Liver (tissue), 9 donors: Measurements from ENCODE around the gene RPS10. TPM values are rescaled to one million over a fixed set of nuclear protein-coding genes. Genes with fewer than 3 reads are reported as not detected.

Experiments
- DNase-seq: peaks from one replicate; pipeline ENCODE4 v3.0.0-alpha.2; 2017; ENCODE audit warnings: low spot score
- H3K27ac ChIP-seq, 2 donors: one replicate each; pipeline ENCODE4 v1.7.0; 2013; ENCODE audit warnings: inconsistent platforms in 2 of 2, low read length in 2 of 2, control low read depth in 1 of 2, low read depth in 1 of 2, mild to moderate bottlenecking in 1 of 2
- H3K27me3 ChIP-seq, 4 donors: one replicate each; pipeline versions ENCODE4 v1.6.1 to v1.7.0; 2013; ENCODE audit warnings: low read length in 3 of 4, inconsistent platforms in 1 of 4, mild to moderate bottlenecking in 1 of 4, moderate library complexity in 1 of 4; ENCODE audit not compliant: control insufficient read depth in 4 of 4, insufficient read depth in 4 of 4
- H3K36me3 ChIP-seq, 4 donors: one replicate each; pipeline versions ENCODE4 v1.6.1 to v1.7.0; 2013; ENCODE audit warnings: low read length in 3 of 4, mild to moderate bottlenecking in 3 of 4, low read depth in 1 of 4, moderate library complexity in 1 of 4; ENCODE audit not compliant: control insufficient read depth in 4 of 4, insufficient read depth in 3 of 4
- H3K4me1 ChIP-seq, 4 donors: one replicate each; pipeline versions ENCODE4 v1.6.1 to v1.7.0; 2013; ENCODE audit warnings: low read length in 3 of 4, mild to moderate bottlenecking in 3 of 4, moderate library complexity in 1 of 4; ENCODE audit not compliant: control insufficient read depth in 4 of 4, insufficient read depth in 4 of 4
- H3K4me3 ChIP-seq, 3 donors: one replicate each; pipeline versions ENCODE4 v1.6.1 to v1.7.0; 2013; ENCODE audit warnings: low read length in 3 of 3, control low read depth in 1 of 3, low read depth in 1 of 3, mild to moderate bottlenecking in 1 of 3
- H3K9ac ChIP-seq, 2 donors: one replicate each; pipeline ENCODE4 v1.7.0; 2013; ENCODE audit warnings: low read length in 2 of 2, mild to moderate bottlenecking in 2 of 2, moderate library complexity in 2 of 2, control low read depth in 1 of 2, low read depth in 1 of 2
- H3K9me3 ChIP-seq, 4 donors: one replicate each; pipeline versions ENCODE4 v1.6.1 to v1.7.0; 2013; ENCODE audit warnings: low read length in 3 of 4; ENCODE audit not compliant: control insufficient read depth in 4 of 4
- EGR1 ChIP-seq, 2 donors: IDR thresholded peaks; 2 replicates each; pipeline ENCODE4 v1.6.1; 2016 to 2018; ENCODE audit warnings: antibody characterized with exemption in 2 of 2, low read depth in 2 of 2
- FOXA1 ChIP-seq: IDR thresholded peaks from 2 replicates; pipeline ENCODE4 v1.6.1; 2016; ENCODE audit warnings: antibody characterized with exemption
- FOXA2 ChIP-seq: IDR thresholded peaks from 2 replicates; pipeline ENCODE4 v1.6.1; 2016; ENCODE audit warnings: antibody characterized with exemption
- GABPA ChIP-seq, 2 donors: IDR thresholded peaks in 1 of 2; conservative IDR thresholded peaks in 1 of 2; 2 replicates each; pipeline ENCODE4 v1.6.1; 2016; ENCODE audit warnings: antibody characterized with exemption in 2 of 2, mild to moderate bottlenecking in 1 of 2, moderate library complexity in 1 of 2
- HNF4A ChIP-seq, 2 donors: conservative IDR thresholded peaks; 2 replicates each; pipeline ENCODE4 v1.6.1; 2016; ENCODE audit warnings: antibody characterized with exemption in 2 of 2, mild to moderate bottlenecking in 2 of 2
- HNF4G ChIP-seq: IDR thresholded peaks from 2 replicates; pipeline ENCODE4 v1.6.1; 2016; ENCODE audit warnings: antibody characterized with exemption
- JUND ChIP-seq, 2 donors: IDR thresholded peaks; 2 replicates each; pipeline ENCODE4 v1.6.1; 2016; ENCODE audit warnings: antibody characterized with exemption in 2 of 2
- NR2F2 ChIP-seq: IDR thresholded peaks from 2 replicates; pipeline ENCODE4 v1.6.1; 2016; ENCODE audit warnings: antibody characterized with exemption
- RAD21 ChIP-seq, 2 donors: IDR thresholded peaks; 2 replicates each; pipeline ENCODE4 v1.6.1; 2016; ENCODE audit warnings: antibody characterized with exemption in 2 of 2, mild to moderate bottlenecking in 2 of 2
- RXRA ChIP-seq, 2 donors: IDR thresholded peaks; 2 replicates each; pipeline ENCODE4 v1.6.1; 2017 to 2018; ENCODE audit warnings: antibody characterized with exemption in 2 of 2, mild to moderate bottlenecking in 1 of 2
- TAF1 ChIP-seq: conservative IDR thresholded peaks from 2 replicates; pipeline ENCODE4 v1.6.1; 2016; ENCODE audit warnings: antibody characterized with exemption, mild to moderate bottlenecking
- YY1 ChIP-seq: IDR thresholded peaks from 2 replicates; pipeline ENCODE4 v1.6.1; 2016; ENCODE audit warnings: antibody characterized with exemption, mild to moderate bottlenecking
- WGBS: extraction: QIAGEN DNeasy Blood & Tissue Kit; methylation state at CpG from one replicate; pipeline ENCODE4 v1.1.7; 2013; 5-methylcytosine and 5-hydroxymethylcytosine counted together
- polyA plus RNA-seq, 2 donors: library from polyadenylated mRNA; stranded (reverse) in 1 of 2; unstranded in 1 of 2; fragments of 200-250 nt in 1 of 2; fragments of >200 nt in 1 of 2; fragmentation: Nextera tagmentation in 1 of 2; extraction: Ambion mirVana in 1 of 2; gene quantifications; one replicate each; pipeline versions ENCODE4 v1.2.1 to v1.2.3, GENCODE V29; 2013 to 2015
- total RNA-seq, 2 donors: library from RNA; depleted of rRNA; stranded (reverse); fragments of >200 nt; gene quantifications; one replicate each; pipeline ENCODE4 v1.2.3, GENCODE V29; 2014
- TF ChIP-seq, protein P1 (sequence below): fragments of 150-350 bp; IDR thresholded peaks from 2 replicates; pipeline ENCODE4 v1.5.1; 2017; ENCODE audit warnings: improper control_type of control experiment, low read depth, low read length; ENCODE audit not compliant: missing input control
- TF ChIP-seq, protein P2 (sequence below): IDR thresholded peaks from 2 replicates; pipeline ENCODE4 v1.6.1; 2016; ENCODE audit warnings: antibody characterized with exemption
- TF ChIP-seq, protein P3 (sequence below): IDR thresholded peaks from 2 replicates; pipeline ENCODE4 v1.6.1; 2016; ENCODE audit warnings: antibody characterized with exemption
- TF ChIP-seq, protein P4 (sequence below): IDR thresholded peaks from 2 replicates; pipeline ENCODE4 v1.6.1; 2016; ENCODE audit warnings: antibody characterized with exemption, mild to moderate bottlenecking
- donor health status: healthy.
- donor health status: healthy.
- donor health status: healthy.
- donor health status: healthy.
- donor health status: healthy.

RPS10 gene
- total and polyA plus RNA-seq, 4 donors: 294 to 970 (median 832) TPM

DNA sequence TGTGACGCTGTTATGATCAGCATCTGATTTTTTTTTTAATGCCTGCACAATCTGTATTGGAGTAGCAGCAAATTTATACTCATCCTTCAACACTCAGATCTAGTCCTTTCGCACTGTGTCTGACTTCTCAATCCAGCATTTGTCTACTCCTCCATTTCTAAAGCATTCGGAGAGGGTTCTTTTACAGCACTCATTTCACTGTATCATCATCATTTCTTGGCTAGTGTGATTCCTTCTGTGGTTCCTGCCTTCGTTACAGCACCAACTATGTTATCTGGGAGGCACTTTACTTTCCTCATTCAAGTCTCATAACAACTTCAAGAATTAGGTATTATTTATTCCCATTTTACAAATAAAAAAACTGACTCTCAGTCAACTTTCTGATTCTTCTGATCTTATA is 51.4 kb downstream of the RPS10 start:
- no peak for TF ChIP-seq FOXA1
- TF ChIP-seq, protein P1, sequence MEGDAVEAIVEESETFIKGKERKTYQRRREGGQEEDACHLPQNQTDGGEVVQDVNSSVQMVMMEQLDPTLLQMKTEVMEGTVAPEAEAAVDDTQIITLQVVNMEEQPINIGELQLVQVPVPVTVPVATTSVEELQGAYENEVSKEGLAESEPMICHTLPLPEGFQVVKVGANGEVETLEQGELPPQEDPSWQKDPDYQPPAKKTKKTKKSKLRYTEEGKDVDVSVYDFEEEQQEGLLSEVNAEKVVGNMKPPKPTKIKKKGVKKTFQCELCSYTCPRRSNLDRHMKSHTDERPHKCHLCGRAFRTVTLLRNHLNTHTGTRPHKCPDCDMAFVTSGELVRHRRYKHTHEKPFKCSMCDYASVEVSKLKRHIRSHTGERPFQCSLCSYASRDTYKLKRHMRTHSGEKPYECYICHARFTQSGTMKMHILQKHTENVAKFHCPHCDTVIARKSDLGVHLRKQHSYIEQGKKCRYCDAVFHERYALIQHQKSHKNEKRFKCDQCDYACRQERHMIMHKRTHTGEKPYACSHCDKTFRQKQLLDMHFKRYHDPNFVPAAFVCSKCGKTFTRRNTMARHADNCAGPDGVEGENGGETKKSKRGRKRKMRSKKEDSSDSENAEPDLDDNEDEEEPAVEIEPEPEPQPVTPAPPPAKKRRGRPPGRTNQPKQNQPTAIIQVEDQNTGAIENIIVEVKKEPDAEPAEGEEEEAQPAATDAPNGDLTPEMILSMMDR: no peak
- TF ChIP-seq GABPA (IDR thresholded peaks at IDR 0.05 in 1 of 2, conservative IDR thresholded peaks at IDR 0.05 in 1 of 2): no peak
- TF ChIP-seq, protein P2, sequence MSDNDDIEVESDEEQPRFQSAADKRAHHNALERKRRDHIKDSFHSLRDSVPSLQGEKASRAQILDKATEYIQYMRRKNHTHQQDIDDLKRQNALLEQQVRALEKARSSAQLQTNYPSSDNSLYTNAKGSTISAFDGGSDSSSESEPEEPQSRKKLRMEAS: no peak
- TF ChIP-seq FOXA2: no peak
- no peak for TF ChIP-seq RXRA (IDR thresholded peaks at IDR 0.05)
- TF ChIP-seq HNF4A (conservative IDR thresholded peaks at IDR 0.05): no peak
- no peak for TF ChIP-seq YY1
- TF ChIP-seq, protein P3, sequence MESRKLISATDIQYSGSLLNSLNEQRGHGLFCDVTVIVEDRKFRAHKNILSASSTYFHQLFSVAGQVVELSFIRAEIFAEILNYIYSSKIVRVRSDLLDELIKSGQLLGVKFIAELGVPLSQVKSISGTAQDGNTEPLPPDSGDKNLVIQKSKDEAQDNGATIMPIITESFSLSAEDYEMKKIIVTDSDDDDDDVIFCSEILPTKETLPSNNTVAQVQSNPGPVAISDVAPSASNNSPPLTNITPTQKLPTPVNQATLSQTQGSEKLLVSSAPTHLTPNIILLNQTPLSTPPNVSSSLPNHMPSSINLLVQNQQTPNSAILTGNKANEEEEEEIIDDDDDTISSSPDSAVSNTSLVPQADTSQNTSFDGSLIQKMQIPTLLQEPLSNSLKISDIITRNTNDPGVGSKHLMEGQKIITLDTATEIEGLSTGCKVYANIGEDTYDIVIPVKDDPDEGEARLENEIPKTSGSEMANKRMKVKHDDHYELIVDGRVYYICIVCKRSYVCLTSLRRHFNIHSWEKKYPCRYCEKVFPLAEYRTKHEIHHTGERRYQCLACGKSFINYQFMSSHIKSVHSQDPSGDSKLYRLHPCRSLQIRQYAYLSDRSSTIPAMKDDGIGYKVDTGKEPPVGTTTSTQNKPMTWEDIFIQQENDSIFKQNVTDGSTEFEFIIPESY: no peak
- TF ChIP-seq JUND (IDR thresholded peaks at IDR 0.05): no peak
- no peak for TF ChIP-seq EGR1 (IDR thresholded peaks at IDR 0.05; ENCODE audit: low read depth in 2 of 2)
- no peak for TF ChIP-seq RAD21 (IDR thresholded peaks at IDR 0.05)
- TF ChIP-seq HNF4G: no peak
- H3K36me3 ChIP-seq: no peaks in the 10 kb centered on the region
- H3K27ac ChIP-seq: no peak overlapping the region

DNA sequence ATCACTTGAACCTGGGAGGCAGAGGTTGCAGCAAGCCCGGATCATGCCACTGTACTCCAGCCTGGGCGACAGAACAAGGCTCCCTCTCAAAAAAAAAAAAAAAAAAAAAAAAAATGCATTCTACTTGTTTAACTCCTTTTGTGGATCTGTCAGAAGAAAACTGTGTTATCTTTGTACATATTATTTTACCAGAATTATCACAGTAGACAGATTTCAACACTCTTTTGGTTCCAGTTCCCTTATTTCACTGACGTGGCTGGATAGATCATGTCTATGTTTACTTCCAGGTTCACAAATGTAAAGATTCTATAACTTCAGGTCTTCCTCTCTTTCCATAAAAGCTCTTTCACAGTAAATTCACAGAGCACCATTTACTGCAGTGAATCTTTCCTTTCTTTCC is 51.8 kb downstream of the RPS10 start:
- TF ChIP-seq GABPA (IDR thresholded peaks at IDR 0.05 in 1 of 2, conservative IDR thresholded peaks at IDR 0.05 in 1 of 2) (no peak), HNF4G (no peak), JUND (IDR thresholded peaks at IDR 0.05) (no peak), RXRA (IDR thresholded peaks at IDR 0.05) (no peak), TAF1 (no peak), EGR1 (IDR thresholded peaks at IDR 0.05; ENCODE audit: low read depth in 2 of 2) (no peak), NR2F2 (no peak)
- TF ChIP-seq, protein P4, sequence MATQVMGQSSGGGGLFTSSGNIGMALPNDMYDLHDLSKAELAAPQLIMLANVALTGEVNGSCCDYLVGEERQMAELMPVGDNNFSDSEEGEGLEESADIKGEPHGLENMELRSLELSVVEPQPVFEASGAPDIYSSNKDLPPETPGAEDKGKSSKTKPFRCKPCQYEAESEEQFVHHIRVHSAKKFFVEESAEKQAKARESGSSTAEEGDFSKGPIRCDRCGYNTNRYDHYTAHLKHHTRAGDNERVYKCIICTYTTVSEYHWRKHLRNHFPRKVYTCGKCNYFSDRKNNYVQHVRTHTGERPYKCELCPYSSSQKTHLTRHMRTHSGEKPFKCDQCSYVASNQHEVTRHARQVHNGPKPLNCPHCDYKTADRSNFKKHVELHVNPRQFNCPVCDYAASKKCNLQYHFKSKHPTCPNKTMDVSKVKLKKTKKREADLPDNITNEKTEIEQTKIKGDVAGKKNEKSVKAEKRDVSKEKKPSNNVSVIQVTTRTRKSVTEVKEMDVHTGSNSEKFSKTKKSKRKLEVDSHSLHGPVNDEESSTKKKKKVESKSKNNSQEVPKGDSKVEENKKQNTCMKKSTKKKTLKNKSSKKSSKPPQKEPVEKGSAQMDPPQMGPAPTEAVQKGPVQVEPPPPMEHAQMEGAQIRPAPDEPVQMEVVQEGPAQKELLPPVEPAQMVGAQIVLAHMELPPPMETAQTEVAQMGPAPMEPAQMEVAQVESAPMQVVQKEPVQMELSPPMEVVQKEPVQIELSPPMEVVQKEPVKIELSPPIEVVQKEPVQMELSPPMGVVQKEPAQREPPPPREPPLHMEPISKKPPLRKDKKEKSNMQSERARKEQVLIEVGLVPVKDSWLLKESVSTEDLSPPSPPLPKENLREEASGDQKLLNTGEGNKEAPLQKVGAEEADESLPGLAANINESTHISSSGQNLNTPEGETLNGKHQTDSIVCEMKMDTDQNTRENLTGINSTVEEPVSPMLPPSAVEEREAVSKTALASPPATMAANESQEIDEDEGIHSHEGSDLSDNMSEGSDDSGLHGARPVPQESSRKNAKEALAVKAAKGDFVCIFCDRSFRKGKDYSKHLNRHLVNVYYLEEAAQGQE: no peak
- TF ChIP-seq, protein P2: no peak
- TF ChIP-seq, protein P3: no peak
- TF ChIP-seq, protein P1: no peak
- Histone ChIP-seq H3K27ac (no peak overlapping the region), H3K4me1 (peaks cover 0 to 4% (median 0%) of the 10 kb centered on the region in 4 donors), H3K4me3 (no peak overlapping the region), H3K27me3 (no peaks in the 10 kb centered on the region), H3K9me3 (no peaks in the 10 kb centered on the region), H3K9ac (no peak overlapping the region), H3K36me3 (no peaks in the 10 kb centered on the region)
- WGBS: 72% methylated on average over 3 of the region's 3 CpGs
- DNase-seq: no peak

More for the DNA sequence above, 51.4 kb downstream of the RPS10 start:
- DNase-seq: no peak
- Histone ChIP-seq H3K4me3 (no peak overlapping the region), H3K9ac (no peak overlapping the region), H3K27me3 (no peaks in the 10 kb centered on the region), H3K9me3 (no peaks in the 10 kb centered on the region), H3K4me1 (peaks cover 0 to 4% (median 0%) of the 10 kb centered on the region in 4 donors)
- 81% methylated on average over 4 of the region's 4 CpGs for WGBS
